Caco-2 (cell line): Measurements from ENCODE around the gene RNU7-1. TPM values are rescaled to one million over a fixed set of nuclear protein-coding genes. Genes with fewer than 3 reads are reported as not detected.

Experiments
- BruUV-seq: library from RNA; stranded (reverse); fragments of 400-500 nt; replicated peaks from 2 replicates; lab custom pipeline; 2021; lab: Mats Ljungman, UMichigan
- CTCF ChIA-PET: fragments of 300-600 bp; sonication (Branson Sonifier 250); formaldehyde crosslinking; loops from one replicate; lab custom pipeline; 2022; ENCODE audit warnings: antibody characterized with exemption; lab: Charles Lee
- POLR2A ChIA-PET: fragments of 300-600 bp; sonication (Branson Sonifier 250); formaldehyde crosslinking; loops from one replicate; lab custom pipeline; 2022; ENCODE audit warnings: antibody characterized with exemption; lab: Charles Lee
- DNase-seq, 2 experiments: peaks; one replicate each; pipeline versions ENCODE4 v3.0.0 to v3.0.0-alpha.2; 2020 to 2022
- H3K27me3 ChIP-seq: replicated peaks from 2 replicates; pipeline ENCODE4 v1.6.0; 2011; ENCODE audit warnings: low read length; ENCODE audit not compliant: control insufficient read depth, insufficient read depth
- H3K36me3 ChIP-seq: 2 replicates; pipeline ENCODE4 v1.5.1; 2011; ENCODE audit warnings: low read length; ENCODE audit not compliant: control insufficient read depth, insufficient read depth
- H3K4me1 ChIP-seq: fragments of 250-450 bp; sonication (Bioruptor Pico); 2 replicates; pipeline ENCODE4 v1.5.1; 2020; ENCODE audit warnings: mild to moderate bottlenecking
- H3K4me3 ChIP-seq: 2 replicates; pipeline ENCODE4 v1.5.1; 2011; ENCODE audit warnings: low read depth, mild to moderate bottlenecking, control low read depth, low read length
- H3K9me3 ChIP-seq: fragments of 250-450 bp; sonication (Bioruptor Pico); 2 replicates; pipeline ENCODE4 v1.5.1; 2020; ENCODE audit warnings: mild to moderate bottlenecking, moderate library complexity
- H3K27ac Mint-ChIP-seq: one replicate; pipeline ENCODE4 v1.8.0; 2022; ENCODE audit warnings: mixed read lengths; ENCODE audit not compliant: unreplicated experiment
- H3K27me3 Mint-ChIP-seq: one replicate; pipeline ENCODE4 v1.8.0; 2022; ENCODE audit warnings: mixed read lengths; ENCODE audit not compliant: insufficient read depth, unreplicated experiment
- H3K36me3 Mint-ChIP-seq: one replicate; pipeline ENCODE4 v1.8.0; 2022; ENCODE audit warnings: mild to moderate bottlenecking, mixed read lengths; ENCODE audit not compliant: insufficient read depth, unreplicated experiment
- H3K4me1 Mint-ChIP-seq: one replicate; pipeline ENCODE4 v1.8.0; 2022; ENCODE audit warnings: low read depth, mixed read lengths; ENCODE audit not compliant: unreplicated experiment
- H3K4me3 Mint-ChIP-seq: one replicate; pipeline ENCODE4 v1.8.0; 2022; ENCODE audit warnings: mild to moderate bottlenecking, moderate library complexity, mixed read lengths; ENCODE audit not compliant: unreplicated experiment
- H3K9me3 Mint-ChIP-seq: one replicate; pipeline ENCODE4 v1.8.0; 2022; ENCODE audit warnings: mixed read lengths; ENCODE audit not compliant: unreplicated experiment
- CTCF ChIP-seq, 2 experiments: fragments of 200-600 bp in 1 of 2; IDR thresholded peaks; 1 replicate in 1 of 2; 2 replicates in 1 of 2; pipeline versions ENCODE4 v1.5.1 to v1.8.0; 2011 to 2022; ENCODE audit warnings: antibody characterized with exemption in 1 of 2, control low read depth in 1 of 2, inconsistent platforms in 1 of 2, low read depth in 1 of 2, low read length in 1 of 2, mild to moderate bottlenecking in 1 of 2, moderate library complexity in 1 of 2; ENCODE audit not compliant: insufficient read depth in 1 of 2, severe bottlenecking in 1 of 2, unreplicated experiment in 1 of 2
- intact Hi-C: fragments of 100-400 bp; cut with micrococcal nuclease; formaldehyde crosslinking; loops from one replicate; pipeline ENCODE4 v1.10.0; 2022; ENCODE audit not compliant: unreplicated experiment
- total RNA-seq: library from RNA; stranded (reverse); gene quantifications from 2 replicates; pipeline ENCODE4 v1.2.3, GENCODE V29; 2022

The RNU7-1 gene
- total RNA-seq, 1 experiment from 2014 or later = not detected

GRCh38 chr12:6957741-6958608 lies 14.4 kb downstream of the RNU7-1 start:
- Histone ChIP-seq H3K36me3 (no peaks in the 10 kb centered on the region), H3K4me3 (no peak overlapping the region), H3K27me3 (no peaks in the 10 kb centered on the region), H3K9me3 (no peaks in the 10 kb centered on the region), H3K4me1 (peaks cover 21% of the 10 kb centered on the region)
- intact Hi-C loops = no loop called here
- Mint-ChIP-seq H3K27ac (no peak overlapping the region), H3K4me1 (peaks cover 21% of the 10 kb centered on the region), H3K9me3 (no peaks in the 10 kb centered on the region), H3K4me3 (no peak overlapping the region), H3K36me3 (peaks cover 15% of the 10 kb centered on the region), H3K27me3 (no peaks in the 10 kb centered on the region)
- POLR2A ChIA-PET = interaction anchor here (9.3 kb wide), 1 partner anchor 13 kb away, joined by 237 read pairs; the partner anchor contains the start of genes C12orf57 and RNU7-1
- CTCF ChIA-PET = interaction anchor here (0.5 to 1.0 kb wide), 3 partner anchors 12 to 88 kb away, joined by 3 read pairs; no protein-coding TSS in a partner anchor
- no TSS peak for BruUV-seq
- no peak for TF ChIP-seq CTCF (IDR thresholded peaks at IDR 0.05; ENCODE audit: insufficient read depth in 1 of 2, low read depth in 1 of 2, low read length in 1 of 2, severe bottlenecking in 1 of 2, unreplicated experiment in 1 of 2)
- no peak for DNase-seq

GRCh38 chr12:6958609-6959057 lies 15.0 kb downstream of the RNU7-1 start:
- POLR2A ChIA-PET = interaction anchor here (9.3 kb wide), 1 partner anchor 13 kb away, joined by 237 read pairs; the partner anchor contains the start of genes C12orf57 and RNU7-1
- Mint-ChIP-seq H3K36me3 (peaks cover 22% of the 10 kb centered on the region), H3K27me3 (no peaks in the 10 kb centered on the region), H3K4me1 (peaks cover 21% of the 10 kb centered on the region), H3K9me3 (no peaks in the 10 kb centered on the region), H3K27ac (no peak overlapping the region), H3K4me3 (no peak overlapping the region)
- Histone ChIP-seq H3K36me3 (no peaks in the 10 kb centered on the region), H3K4me3 (no peak overlapping the region), H3K9me3 (no peaks in the 10 kb centered on the region), H3K4me1 (peaks cover 21% of the 10 kb centered on the region), H3K27me3 (no peaks in the 10 kb centered on the region)
- no peak for TF ChIP-seq CTCF (IDR thresholded peaks at IDR 0.05; ENCODE audit: insufficient read depth in 1 of 2, low read depth in 1 of 2, low read length in 1 of 2, severe bottlenecking in 1 of 2, unreplicated experiment in 1 of 2)
- intact Hi-C loops = no loop called here
- no peak for DNase-seq
- CTCF ChIA-PET = interaction anchor here (0.9 to 8.6 kb wide), 2 partner anchors 13 to 89 kb away, joined by 3 to 241 read pairs; partner anchors contain the start of genes C12orf57 and RNU7-1
- BruUV-seq = no TSS peak

- Histone ChIP-seq H3K4me1 (peaks cover 21% of the 10 kb centered on the region), H3K27me3 (no peaks in the 10 kb centered on the region), H3K36me3 (no peaks in the 10 kb centered on the region), H3K9me3 (no peaks in the 10 kb centered on the region), H3K4me3 (no peak overlapping the region)
- intact Hi-C loops = no loop called here
- no peak for TF ChIP-seq CTCF (IDR thresholded peaks at IDR 0.05; ENCODE audit: insufficient read depth in 1 of 2, low read depth in 1 of 2, low read length in 1 of 2, severe bottlenecking in 1 of 2, unreplicated experiment in 1 of 2)
- ChIA-PET POLR2A (interaction anchor here (9.3 kb wide), 1 partner anchor 14 kb away, joined by 237 read pairs; the partner anchor contains the start of genes C12orf57 and RNU7-1), CTCF (interaction anchor here (1.2 to 8.6 kb wide), 2 partner anchors 10 to 14 kb away, joined by 3 to 241 read pairs; partner anchors contain the start of genes C12orf57 and RNU7-1)
- Mint-ChIP-seq H3K27ac (no peak overlapping the region), H3K4me3 (no peak overlapping the region), H3K9me3 (no peaks in the 10 kb centered on the region), H3K27me3 (no peaks in the 10 kb centered on the region), H3K4me1 (peaks cover 21% of the 10 kb centered on the region), H3K36me3 (peaks cover 28% of the 10 kb centered on the region)
- no TSS peak for BruUV-seq
- no peak for DNase-seq
Observed at GRCh38 chr12:6959058-6959804, 15.6 kb downstream of the RNU7-1 start.
